RWPE2 (cell line): ENCODE results near the gene NECAB2.

Experiments
- ATAC-seq: fragments of 200-7000 bp; cut with Tn5 transposase; 3 replicates; pipeline ENCODE4 v1.9.1; 2021; ENCODE audit warnings: low read depth
- DNase-seq: peaks from one replicate; pipeline ENCODE4 v3.0.0-alpha.2; 2020; ENCODE audit warnings: low spot score
- H3K27ac ChIP-seq: fragments of 450-650 bp; 2 replicates; pipeline ENCODE4 v1.5.1; 2017; ENCODE audit warnings: mild to moderate bottlenecking; ENCODE audit not compliant: poor library complexity, severe bottlenecking
- H3K27me3 ChIP-seq: fragments of 250-450 bp; sonication (Bioruptor Pico); 2 replicates; pipeline ENCODE4 v1.5.1; 2021; ENCODE audit warnings: mild to moderate bottlenecking, moderate library complexity; ENCODE audit not compliant: insufficient read depth, poor library complexity, severe bottlenecking
- H3K36me3 ChIP-seq: fragments of 250-450 bp; sonication (Bioruptor Pico); 2 replicates; pipeline ENCODE4 v1.5.1; 2020; ENCODE audit warnings: low read depth, mild to moderate bottlenecking, moderate library complexity
- H3K4me1 ChIP-seq: fragments of 250-450 bp; sonication (Bioruptor Pico); 2 replicates; pipeline ENCODE4 v1.5.1; 2021; ENCODE audit warnings: mild to moderate bottlenecking, moderate library complexity; ENCODE audit not compliant: insufficient read depth, poor library complexity, severe bottlenecking
- H3K4me3 ChIP-seq: fragments of 250-450 bp; sonication (Bioruptor Pico); 2 replicates; pipeline ENCODE4 v1.5.1; 2021; ENCODE audit warnings: mild to moderate bottlenecking, moderate library complexity; ENCODE audit not compliant: severe bottlenecking
- H3K9me3 ChIP-seq: fragments of 250-450 bp; sonication (Bioruptor Pico); 2 replicates; pipeline ENCODE4 v1.5.1; 2021; ENCODE audit warnings: mild to moderate bottlenecking, moderate library complexity; ENCODE audit not compliant: severe bottlenecking
- TF ChIP-seq, protein P1 (sequence below): fragments of 450-650 bp; IDR thresholded peaks from one replicate; pipeline ENCODE4 v1.5.1; 2017; ENCODE audit warnings: mild to moderate bottlenecking, moderate library complexity; ENCODE audit not compliant: poor library complexity, severe bottlenecking

Gene NECAB2

DNA sequence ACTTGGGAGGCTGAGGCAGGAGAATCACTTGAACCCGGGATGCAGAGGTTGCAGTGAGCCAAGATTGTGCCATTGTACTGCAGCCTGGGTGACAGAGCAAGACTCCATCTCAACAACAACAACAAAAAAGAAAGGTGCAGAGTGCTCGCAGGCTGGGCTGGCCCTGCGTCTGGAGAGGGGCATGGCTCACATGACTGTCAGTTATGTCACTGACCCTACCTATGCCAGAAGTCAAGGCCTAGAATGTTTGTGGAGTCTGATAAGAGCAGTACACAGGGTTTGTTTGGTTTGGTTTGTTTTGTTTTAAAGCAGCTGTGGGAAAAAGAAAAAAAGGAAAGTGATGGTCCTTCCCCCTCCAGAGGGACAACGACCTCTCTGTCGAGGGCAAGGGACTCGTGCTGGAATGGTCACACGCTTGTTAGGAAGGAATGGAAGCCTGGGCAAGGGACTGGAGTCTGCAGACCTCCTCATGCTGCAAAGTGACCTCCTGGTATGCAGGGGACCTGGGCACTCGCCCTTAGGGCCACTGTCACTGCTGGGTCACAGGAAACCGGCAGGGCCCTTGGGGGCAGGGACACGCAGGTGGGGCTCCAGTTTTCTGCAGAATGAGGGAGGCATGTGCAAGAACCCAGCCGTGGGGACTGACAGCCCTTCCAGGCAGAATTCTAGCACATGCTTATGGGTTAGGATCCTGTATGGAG lies 25.1 kb upstream of the NECAB2 start:
- ATAC-seq = no peak

DNA sequence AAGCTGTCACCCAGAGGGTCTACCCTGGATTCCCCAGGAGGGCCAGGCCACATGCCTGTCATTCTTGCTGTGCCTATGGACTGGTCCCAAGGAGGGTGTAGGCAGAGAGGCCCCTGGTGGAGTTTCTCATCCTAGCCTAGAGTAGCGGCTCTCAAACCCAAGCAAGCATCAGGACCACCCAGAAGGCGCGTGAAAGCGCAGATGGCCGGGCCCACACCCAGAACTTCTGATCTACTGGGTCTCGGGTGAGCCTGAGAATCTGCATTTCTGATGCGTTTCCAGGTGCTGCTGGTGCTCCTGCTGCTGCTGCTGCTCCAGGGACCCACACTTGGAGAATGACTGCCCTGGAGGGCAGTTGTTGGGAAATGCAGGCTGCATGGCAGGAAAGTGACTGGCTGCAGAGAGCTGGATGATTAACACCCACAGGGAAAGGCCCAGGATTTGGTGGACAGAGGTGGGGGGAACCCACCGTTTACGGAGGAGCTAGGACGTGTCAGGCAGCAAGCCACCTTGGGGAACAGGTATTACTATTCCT lies 24.5 kb upstream of the NECAB2 start:
- DNase-seq = no peak
- Histone ChIP-seq H3K4me1 (no peaks in the 10 kb centered on the region), H3K9me3 (no peaks in the 10 kb centered on the region), H3K4me3 (no peak overlapping the region), H3K27ac (no peak overlapping the region), H3K36me3 (no peaks in the 10 kb centered on the region), H3K27me3 (no peaks in the 10 kb centered on the region)
- no peak for ATAC-seq
- TF ChIP-seq, protein P1, sequence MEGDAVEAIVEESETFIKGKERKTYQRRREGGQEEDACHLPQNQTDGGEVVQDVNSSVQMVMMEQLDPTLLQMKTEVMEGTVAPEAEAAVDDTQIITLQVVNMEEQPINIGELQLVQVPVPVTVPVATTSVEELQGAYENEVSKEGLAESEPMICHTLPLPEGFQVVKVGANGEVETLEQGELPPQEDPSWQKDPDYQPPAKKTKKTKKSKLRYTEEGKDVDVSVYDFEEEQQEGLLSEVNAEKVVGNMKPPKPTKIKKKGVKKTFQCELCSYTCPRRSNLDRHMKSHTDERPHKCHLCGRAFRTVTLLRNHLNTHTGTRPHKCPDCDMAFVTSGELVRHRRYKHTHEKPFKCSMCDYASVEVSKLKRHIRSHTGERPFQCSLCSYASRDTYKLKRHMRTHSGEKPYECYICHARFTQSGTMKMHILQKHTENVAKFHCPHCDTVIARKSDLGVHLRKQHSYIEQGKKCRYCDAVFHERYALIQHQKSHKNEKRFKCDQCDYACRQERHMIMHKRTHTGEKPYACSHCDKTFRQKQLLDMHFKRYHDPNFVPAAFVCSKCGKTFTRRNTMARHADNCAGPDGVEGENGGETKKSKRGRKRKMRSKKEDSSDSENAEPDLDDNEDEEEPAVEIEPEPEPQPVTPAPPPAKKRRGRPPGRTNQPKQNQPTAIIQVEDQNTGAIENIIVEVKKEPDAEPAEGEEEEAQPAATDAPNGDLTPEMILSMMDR = no peak

More for the DNA sequence above, 25.1 kb upstream of the NECAB2 start:
- no peaks in the 10 kb centered on the region for H3K4me1 ChIP-seq
- no peak for DNase-seq
- H3K27me3 ChIP-seq = no peaks in the 10 kb centered on the region
- no peaks in the 10 kb centered on the region for H3K36me3 ChIP-seq
- no peak overlapping the region for H3K27ac ChIP-seq
- no peaks in the 10 kb centered on the region for H3K9me3 ChIP-seq
- H3K4me3 ChIP-seq = no peak overlapping the region
- TF ChIP-seq, protein P1 = no peak

DNA sequence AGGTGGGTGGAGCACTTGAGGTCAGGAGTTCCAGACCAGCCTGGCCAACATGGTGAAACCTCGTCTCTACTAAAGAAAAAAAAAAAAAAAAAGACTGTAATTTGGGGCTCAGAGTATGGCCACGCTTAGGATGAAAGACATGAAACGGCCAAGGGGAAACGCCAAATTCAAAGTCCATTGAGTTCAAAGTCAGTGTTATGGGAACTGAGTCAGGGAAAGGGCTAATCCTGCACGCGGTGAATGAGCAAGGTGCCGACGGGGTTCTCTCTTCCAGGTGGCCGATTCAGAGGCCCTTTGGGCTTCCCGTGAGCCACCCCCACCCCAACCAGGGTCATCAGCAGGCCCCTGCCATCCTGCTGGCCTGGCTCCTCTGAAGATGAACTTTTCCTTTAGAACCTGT lies 22.5 kb upstream of the NECAB2 start:
- Histone ChIP-seq H3K27ac (no peak overlapping the region), H3K4me3 (no peak overlapping the region), H3K36me3 (no peaks in the 10 kb centered on the region), H3K27me3 (no peaks in the 10 kb centered on the region), H3K9me3 (no peaks in the 10 kb centered on the region), H3K4me1 (no peaks in the 10 kb centered on the region)
- DNase-seq = no peak
- ATAC-seq = no peak
- TF ChIP-seq, protein P1 = no peak

DNA sequence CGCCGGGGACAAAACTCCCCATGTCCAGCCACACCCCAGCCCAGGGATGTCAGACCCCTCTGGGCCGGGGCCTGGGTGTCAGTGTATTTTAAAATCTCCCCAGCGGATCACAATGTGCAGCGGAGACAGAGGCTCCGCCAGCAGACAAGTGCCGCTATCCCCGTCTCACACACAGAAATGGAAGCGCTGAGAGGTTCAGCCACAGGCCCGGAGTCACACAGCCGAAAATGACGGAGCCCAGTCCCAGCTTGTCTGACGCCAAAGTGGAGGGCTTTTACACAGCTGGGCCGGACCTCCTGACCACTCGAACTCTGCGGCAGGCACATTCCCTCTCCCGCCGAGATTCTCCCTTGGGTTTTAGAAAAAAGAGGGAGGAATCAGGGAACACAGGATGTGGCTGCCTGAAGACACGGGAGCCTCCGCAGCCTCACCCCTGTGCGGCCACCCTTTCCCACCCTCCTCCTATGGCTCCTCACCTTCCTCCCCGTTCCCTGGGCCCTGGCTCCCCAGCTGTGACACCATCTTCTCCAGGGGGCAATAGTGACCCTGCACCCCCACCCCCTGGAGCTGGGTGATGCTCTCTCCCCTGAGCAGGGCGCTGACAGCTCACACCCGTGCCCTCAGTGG lies 21.8 kb upstream of the NECAB2 start:
- H3K9me3 ChIP-seq = no peaks in the 10 kb centered on the region
- no peak for ATAC-seq
- H3K36me3 ChIP-seq = no peaks in the 10 kb centered on the region
- TF ChIP-seq, protein P1 = no peak
- H3K27me3 ChIP-seq = no peaks in the 10 kb centered on the region
- no peak for DNase-seq
- no peaks in the 10 kb centered on the region for H3K4me1 ChIP-seq
- no peak overlapping the region for H3K27ac ChIP-seq
- H3K4me3 ChIP-seq = no peak overlapping the region
